A549 (cell line): ENCODE results near the gene IREB2. TPM values are rescaled to one million over a fixed set of nuclear protein-coding genes. Genes with fewer than 3 reads are reported as not detected.

Experiments
- ATAC-seq, 2 experiments: fragments of 200-7000 bp in 1 of 2; fragments of >200 bp in 1 of 2; cut with Nextera tagmentation in 1 of 2; cut with Tn5 transposase in 1 of 2; 3 replicates each; pipeline versions ENCODE4 v1.8.0 to v1.9.1; 2018 to 2020; ENCODE audit warnings: mild to moderate bottlenecking in 1 of 2, moderate library complexity in 1 of 2
- CTCF ChIA-PET: fragments of 300-600 bp; sonication (Branson Sonifier 250); formaldehyde crosslinking; extraction: SDS; loops from one replicate; lab custom pipeline; 2021; ENCODE audit warnings: antibody characterized with exemption, inconsistent platforms; lab: Yijun Ruan, JAX
- POLR2A ChIA-PET: fragments of 350-600 bp; formaldehyde crosslinking; extraction: SDS; loops from one replicate; lab custom pipeline; 2021; ENCODE audit warnings: antibody characterized with exemption, inconsistent platforms; lab: Yijun Ruan, JAX
- DNase-seq, 2 experiments: peaks; one replicate each; pipeline versions ENCODE4 v3.0.0 to v3.0.0-alpha.2; 2011 to 2016; ENCODE audit warnings: low read depth in 1 of 2, low spot score in 1 of 2
- FAIRE-seq: peaks from 2 replicates; lab custom pipeline; 2011; peaks lifted over from hg19 to GRCh38; lab: Jason Lieb, UNC
- H3K27ac ChIP-seq, 2 experiments: fragments of >200 bp; sonication (Bioruptor Twin); formaldehyde crosslinking; 3 replicates each; pipeline ENCODE4 v1.5.1; 2016 to 2017
- H3K4me1 ChIP-seq: fragments of >200 bp; sonication (Bioruptor Twin); formaldehyde crosslinking; 3 replicates; pipeline ENCODE4 v1.6.1; 2016
- H3K4me2 ChIP-seq: fragments of >200 bp; sonication (Bioruptor Twin); formaldehyde crosslinking; 3 replicates; pipeline ENCODE4 v1.6.1; 2016
- H3K4me3 ChIP-seq: fragments of >200 bp; sonication (Bioruptor Twin); formaldehyde crosslinking; 3 replicates; pipeline ENCODE4 v1.5.1; 2016
- H3K9me3 ChIP-seq: fragments of >200 bp; sonication (Bioruptor Twin); formaldehyde crosslinking; 3 replicates; pipeline ENCODE4 v1.6.1; 2016
- BCL3 ChIP-seq: fragments of >200 bp; sonication (Bioruptor Twin); formaldehyde crosslinking; IDR thresholded peaks from 3 replicates; pipeline ENCODE4 v1.6.1; 2016
- BHLHE40 ChIP-seq: IDR thresholded peaks from 2 replicates; pipeline ENCODE4 v1.6.1; 2012; ENCODE audit warnings: low read depth, low read length, inconsistent platforms
- E2F6 ChIP-seq: IDR thresholded peaks from 2 replicates; pipeline ENCODE4 v1.6.1; 2012; ENCODE audit warnings: low read depth, borderline replicate concordance
- EHF ChIP-seq: fragments of 250-450 bp; sonication (Bioruptor Pico); IDR thresholded peaks from 2 replicates; pipeline ENCODE4 v1.5.0; 2020; ENCODE audit warnings: mild to moderate bottlenecking
- EHMT2 ChIP-seq: fragments of 200-600 bp; sonication (generic); IDR thresholded peaks from 2 replicates; pipeline ENCODE4 v1.6.1; 2016; ENCODE audit warnings: antibody characterized with exemption, low read depth, mild to moderate bottlenecking, moderate library complexity
- ESRRA ChIP-seq: fragments of 150-350 bp; IDR thresholded peaks from 2 replicates; pipeline ENCODE4 v1.6.1; 2014; ENCODE audit warnings: mild to moderate bottlenecking, low read length, borderline replicate concordance
- HES2 ChIP-seq: fragments of >200 bp; sonication (Bioruptor Twin); formaldehyde crosslinking; IDR thresholded peaks from 2 replicates; pipeline ENCODE4 v1.6.1; 2016
- HMGXB4 ChIP-seq: fragments of 250-450 bp; sonication (Bioruptor Pico); IDR thresholded peaks from 2 replicates; pipeline ENCODE4 v1.5.0; 2021; ENCODE audit warnings: mild to moderate bottlenecking, moderate library complexity, borderline replicate concordance
- JUNB ChIP-seq: fragments of >200 bp; sonication (Bioruptor Twin); formaldehyde crosslinking; IDR thresholded peaks from 2 replicates; pipeline ENCODE4 v1.6.1; 2016
- MAX ChIP-seq: IDR thresholded peaks from 2 replicates; pipeline ENCODE4 v1.6.1; 2012
- MYC ChIP-seq: IDR thresholded peaks from 2 replicates; pipeline ENCODE4 v1.6.1; 2012; ENCODE audit warnings: mild to moderate bottlenecking, inconsistent platforms, low read length, improper control_type of control experiment, borderline replicate concordance
- NFE2L2 ChIP-seq: fragments of 150-350 bp; conservative IDR thresholded peaks from 2 replicates; pipeline ENCODE4 v1.6.1; 2014; ENCODE audit warnings: low read length
- PHF8 ChIP-seq: fragments of 200-600 bp; sonication (generic); IDR thresholded peaks from 2 replicates; pipeline ENCODE4 v1.6.1; 2016; ENCODE audit warnings: low read depth, mild to moderate bottlenecking, antibody characterized with exemption, moderate library complexity, borderline replicate concordance
- REST ChIP-seq: fragments of 200-600 bp; sonication (generic); IDR thresholded peaks from 2 replicates; pipeline ENCODE4 v1.6.1; 2016; ENCODE audit warnings: antibody characterized with exemption, mild to moderate bottlenecking, moderate library complexity
- SREBF2 ChIP-seq: fragments of 450-650 bp; IDR thresholded peaks from 2 replicates; pipeline ENCODE4 v1.6.1; 2014; ENCODE audit warnings: mild to moderate bottlenecking, moderate library complexity
- TP53 ChIP-seq: fragments of 250-450 bp; sonication (Bioruptor Pico); IDR thresholded peaks from 2 replicates; pipeline ENCODE4 v1.5.0; 2021; ENCODE audit warnings: mild to moderate bottlenecking, moderate library complexity
- ZC3H11A ChIP-seq: fragments of 450-650 bp; IDR thresholded peaks from 2 replicates; pipeline ENCODE4 v1.6.1; 2014; ENCODE audit warnings: antibody characterized with exemption, mild to moderate bottlenecking
- WGBS: methylation state at CpG from one replicate; pipeline ENCODE4 v1.1.6; 2017; ENCODE audit errors: missing lambda C conversion rate; 5-methylcytosine and 5-hydroxymethylcytosine counted together
- polyA plus RNA-seq, 4 experiments: library from polyadenylated mRNA; depleted of rRNA in 3 of 4; stranded (reverse); fragments of >200 nt; fragmentation: RNase III in 1 of 4; extraction: RNeasy Plus Mini Kit Qiagen cat#74134 plus additional on column Dnase treatment in 1 of 4; gene quantifications; 2 replicates in 3 of 4; 3 replicates in 1 of 4; pipeline ENCODE4 v1.2.3, GENCODE V29; 2011 to 2017

IREB2 gene
- polyA plus RNA-seq, 2 of the 4 experiments (the other 2 are of a cell fraction), result 37.3 to 78.1 TPM

GRCh38 chr15:78533331-78533730, 95.3 kb downstream of the IREB2 start:
- no peak for ATAC-seq
- TF ChIP-seq EHMT2 (no peak), NFE2L2 (no peak), EHF (no peak), ESRRA (no peak), E2F6 (no peak)
- TF ChIP-seq, all 56 proteins: peak for 0
- Histone ChIP-seq H3K4me1 (no peaks in the 10 kb centered on the region), H3K27ac (no peak overlapping the region), H3K4me3 (no peak overlapping the region), H3K4me2 (no peak overlapping the region), H3K9me3 (no peaks in the 10 kb centered on the region)
- WGBS, result 19% methylated on average over 2 of the region's 2 CpGs
- no peak for FAIRE-seq
- POLR2A ChIA-PET, result no interaction called here
- no peak for DNase-seq
- CTCF ChIA-PET, result interaction anchor here (0.7 kb wide), 1 partner anchor 34 kb away, joined by 3 read pairs; no protein-coding TSS in a partner anchor

- DNase-seq, result no peak
- H3K27ac ChIP-seq, result no peak overlapping the region
- CTCF ChIA-PET, result interaction anchor here (1.0 kb wide), 1 partner anchor 12 kb away, joined by 3 read pairs; no protein-coding TSS in a partner anchor
- TF ChIP-seq HMGXB4 (CRISPR knock-in tag) (no peak), MYC (no peak), ZC3H11A (no peak), JUNB (no peak), BHLHE40 (no peak)
- TF ChIP-seq, all 56 proteins: peak for 0
- ATAC-seq (no peak), FAIRE-seq (no peak)
- Histone ChIP-seq H3K4me2 (no peak overlapping the region), H3K4me3 (no peak overlapping the region), H3K9me3 (no peaks in the 10 kb centered on the region), H3K4me1 (0 out of 3 replicates have a peak, but pooled peaks cover 3% of the 10 kb centered on the region)
- POLR2A ChIA-PET, result no interaction called here
- 88% methylated on average over 1 of the region's 1 CpG for WGBS
These were observed 98.1 kb downstream of the IREB2 start for GRCh38 chr15:78536134-78536533.

GRCh38 chr15:78537266-78537905, 99.4 kb downstream of the IREB2 start:
- ATAC-seq, result no peak
- no peak overlapping the region for H3K4me2 ChIP-seq
- ChIA-PET POLR2A (interaction anchor here (1.4 kb wide), 1 partner anchor 28 kb away, joined by 3 read pairs; the partner anchor contains the start of gene CHRNA5), CTCF (interaction anchor here (0.6 to 1.9 kb wide), 4 partner anchors 12 to 229 kb away, joined by 3 to 5 read pairs (median 3); partner anchors contain the start of gene CHRNA5)
- 73% methylated on average over 5 of the region's 5 CpGs for WGBS
- FAIRE-seq, result no peak
- TF ChIP-seq TP53 (CRISPR knock-in tag), result no peak
- no peak for TF ChIP-seq REST
- TF ChIP-seq SREBF2, result no peak
- no peak for TF ChIP-seq MAX
- no peak for TF ChIP-seq PHF8
- no peak for TF ChIP-seq HES2
- TF ChIP-seq BCL3, result no peak
- no peak for DNase-seq
- H3K27ac ChIP-seq, result no peak overlapping the region
- H3K4me1 ChIP-seq, result peaks cover 10% of the 10 kb centered on the region
- H3K4me3 ChIP-seq, result no peak overlapping the region
- H3K9me3 ChIP-seq, result no peaks in the 10 kb centered on the region
